MM.1S (cell line): ENCODE data around the gene TCF25.
"Not testable (repeated sequence)": the region's sequence is repeated elsewhere in the genome, so short reads cannot be mapped to it uniquely, and the experiment has no call there.

Experiments used
- DNase-seq: peaks from one replicate; pipeline ENCODE4 v3.0.0-alpha.2; 2015
- H2AFZ ChIP-seq: fragments of 300-600 bp; sonication (generic); 2 replicates; pipeline ENCODE4 v1.6.0; 2016; ENCODE audit warnings: antibody characterized with exemption, low read length
- H3F3A ChIP-seq: fragments of 300-600 bp; sonication (generic); 2 replicates; pipeline ENCODE4 v1.6.1; 2016; ENCODE audit warnings: mild to moderate bottlenecking, antibody characterized with exemption, low read length, moderate library complexity, mixed read lengths; ENCODE audit not compliant: insufficient read depth
- H3K27ac ChIP-seq: fragments of 300-600 bp; sonication (generic); 2 replicates; pipeline ENCODE4 v1.5.1; 2016; ENCODE audit warnings: mild to moderate bottlenecking, low read length
- H3K27me3 ChIP-seq: fragments of 300-600 bp; sonication (generic); replicated peaks from 2 replicates; pipeline ENCODE4 v1.6.0; 2016; ENCODE audit warnings: low read length; ENCODE audit not compliant: insufficient read depth
- H3K36me3 ChIP-seq: fragments of 300-600 bp; sonication (generic); replicated peaks from 2 replicates; pipeline ENCODE4 v1.6.1; 2016; ENCODE audit warnings: mild to moderate bottlenecking, low read length, mixed read lengths; ENCODE audit not compliant: insufficient read depth
- H3K4me1 ChIP-seq: fragments of 300-600 bp; sonication (generic); 2 replicates; pipeline ENCODE4 v1.6.1; 2016; ENCODE audit warnings: low read length, mixed read lengths
- H3K4me2 ChIP-seq: fragments of 300-600 bp; sonication (generic); 2 replicates; pipeline ENCODE4 v1.6.0; 2016; ENCODE audit warnings: low read depth, low read length
- H3K4me3 ChIP-seq: fragments of 300-600 bp; sonication (generic); 2 replicates; pipeline ENCODE4 v1.5.1; 2016; ENCODE audit warnings: low read length, mixed read lengths
- H3K79me2 ChIP-seq: fragments of 300-600 bp; sonication (generic); 2 replicates; pipeline ENCODE4 v1.6.1; 2016; ENCODE audit warnings: mixed run types, low read length, mixed read lengths
- H3K9ac ChIP-seq: fragments of 300-600 bp; sonication (generic); 2 replicates; pipeline ENCODE4 v1.6.1; 2016; ENCODE audit warnings: low read length, mixed read lengths
- H3K9me2 ChIP-seq: fragments of 300-600 bp; sonication (generic); replicated peaks from 2 replicates; pipeline ENCODE4 v1.6.1; 2016; ENCODE audit warnings: mild to moderate bottlenecking, low read length, mixed read lengths; ENCODE audit not compliant: insufficient read depth
- H3K9me3 ChIP-seq: fragments of 300-600 bp; sonication (generic); replicated peaks from 2 replicates; pipeline ENCODE4 v1.6.1; 2016; ENCODE audit warnings: mild to moderate bottlenecking, low read length, mixed read lengths; ENCODE audit not compliant: insufficient read depth
- H4K20me1 ChIP-seq: fragments of 300-600 bp; sonication (generic); 2 replicates; pipeline ENCODE4 v1.6.1; 2016; ENCODE audit warnings: mild to moderate bottlenecking, low read length, moderate library complexity, mixed read lengths; ENCODE audit not compliant: insufficient read depth
- EZH2 ChIP-seq: fragments of 300-600 bp; sonication (generic); optimal IDR thresholded peaks from 2 replicates; pipeline ENCODE3; 2017; ENCODE audit warnings: low read depth, mild to moderate bottlenecking, antibody characterized with exemption, low read length, mixed read lengths
- EZH2phosphoT487 ChIP-seq: fragments of 300-600 bp; sonication (generic); IDR thresholded peaks from 2 replicates; pipeline ENCODE4 v1.6.1; 2018; ENCODE audit warnings: antibody characterized with exemption, low read length
- TF ChIP-seq, protein P1 (sequence below): fragments of 300-600 bp; sonication (generic); IDR thresholded peaks from 2 replicates; pipeline ENCODE4 v1.5.1; 2016; ENCODE audit warnings: antibody characterized with exemption, low read length, mixed read lengths

TCF25 gene

GRCh38 chr16:89931305-89931896 lies 58.0 kb downstream of the TCF25 start:
- H3K27ac ChIP-seq, result no peak overlapping the region
- no peaks in the 10 kb centered on the region for H3K4me1 ChIP-seq
- no peaks in the 10 kb centered on the region for H3K9me3 ChIP-seq
- no peak overlapping the region for H3K4me2 ChIP-seq
- DNase-seq, result no peak
- TF ChIP-seq EZH2, result no peak
- no peak for TF ChIP-seq EZH2phosphoT487
- TF ChIP-seq, protein P1, sequence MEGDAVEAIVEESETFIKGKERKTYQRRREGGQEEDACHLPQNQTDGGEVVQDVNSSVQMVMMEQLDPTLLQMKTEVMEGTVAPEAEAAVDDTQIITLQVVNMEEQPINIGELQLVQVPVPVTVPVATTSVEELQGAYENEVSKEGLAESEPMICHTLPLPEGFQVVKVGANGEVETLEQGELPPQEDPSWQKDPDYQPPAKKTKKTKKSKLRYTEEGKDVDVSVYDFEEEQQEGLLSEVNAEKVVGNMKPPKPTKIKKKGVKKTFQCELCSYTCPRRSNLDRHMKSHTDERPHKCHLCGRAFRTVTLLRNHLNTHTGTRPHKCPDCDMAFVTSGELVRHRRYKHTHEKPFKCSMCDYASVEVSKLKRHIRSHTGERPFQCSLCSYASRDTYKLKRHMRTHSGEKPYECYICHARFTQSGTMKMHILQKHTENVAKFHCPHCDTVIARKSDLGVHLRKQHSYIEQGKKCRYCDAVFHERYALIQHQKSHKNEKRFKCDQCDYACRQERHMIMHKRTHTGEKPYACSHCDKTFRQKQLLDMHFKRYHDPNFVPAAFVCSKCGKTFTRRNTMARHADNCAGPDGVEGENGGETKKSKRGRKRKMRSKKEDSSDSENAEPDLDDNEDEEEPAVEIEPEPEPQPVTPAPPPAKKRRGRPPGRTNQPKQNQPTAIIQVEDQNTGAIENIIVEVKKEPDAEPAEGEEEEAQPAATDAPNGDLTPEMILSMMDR, result no peak
- H3K9ac ChIP-seq, result no peak overlapping the region
- peaks cover 20% of the 10 kb centered on the region for H3K27me3 ChIP-seq
- no peaks in the 10 kb centered on the region for H4K20me1 ChIP-seq
- H2AFZ ChIP-seq, result no peak overlapping the region
- no peaks in the 10 kb centered on the region for H3K79me2 ChIP-seq
- H3F3A ChIP-seq, result no peaks in the 10 kb centered on the region
- H3K9me2 ChIP-seq, result no peaks in the 10 kb centered on the region
- no peaks in the 10 kb centered on the region for H3K36me3 ChIP-seq
- no peak overlapping the region for H3K4me3 ChIP-seq

DNA sequence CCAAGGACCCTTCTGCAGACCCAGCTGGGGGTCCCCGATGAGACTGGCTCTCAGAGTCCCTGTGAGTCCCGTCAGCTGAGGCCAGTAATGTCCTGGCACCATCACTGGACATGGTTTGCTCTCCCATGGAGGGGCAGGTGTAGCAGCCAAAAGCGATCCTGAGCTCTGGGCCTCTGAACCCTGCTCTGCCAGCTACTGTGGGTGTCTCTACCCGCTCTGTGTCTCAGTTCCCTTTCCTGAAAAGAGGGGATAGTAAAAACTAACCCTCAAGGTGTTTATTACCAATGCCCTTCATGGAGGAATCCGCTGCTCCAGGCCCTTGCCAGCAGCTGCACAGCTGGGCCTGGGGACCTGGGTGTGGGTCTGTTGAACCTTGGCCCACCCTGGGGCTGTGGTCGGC lies 58.6 kb downstream of the TCF25 start:
- Histone ChIP-seq H3K9me2 (no peaks in the 10 kb centered on the region), H3K27me3 (peaks cover 22% of the 10 kb centered on the region), H3K79me2 (no peaks in the 10 kb centered on the region), H4K20me1 (no peaks in the 10 kb centered on the region), H3K27ac (no peak overlapping the region), H3F3A (no peaks in the 10 kb centered on the region), H3K4me2 (no peak overlapping the region), H3K4me1 (no peaks in the 10 kb centered on the region), H2AFZ (no peak overlapping the region), H3K9me3 (no peaks in the 10 kb centered on the region), H3K4me3 (no peak overlapping the region), H3K9ac (no peak overlapping the region), H3K36me3 (no peaks in the 10 kb centered on the region)
- DNase-seq, result no peak
- TF ChIP-seq, protein P1, result no peak
- TF ChIP-seq EZH2, result no peak
- no peak for TF ChIP-seq EZH2phosphoT487

DNA sequence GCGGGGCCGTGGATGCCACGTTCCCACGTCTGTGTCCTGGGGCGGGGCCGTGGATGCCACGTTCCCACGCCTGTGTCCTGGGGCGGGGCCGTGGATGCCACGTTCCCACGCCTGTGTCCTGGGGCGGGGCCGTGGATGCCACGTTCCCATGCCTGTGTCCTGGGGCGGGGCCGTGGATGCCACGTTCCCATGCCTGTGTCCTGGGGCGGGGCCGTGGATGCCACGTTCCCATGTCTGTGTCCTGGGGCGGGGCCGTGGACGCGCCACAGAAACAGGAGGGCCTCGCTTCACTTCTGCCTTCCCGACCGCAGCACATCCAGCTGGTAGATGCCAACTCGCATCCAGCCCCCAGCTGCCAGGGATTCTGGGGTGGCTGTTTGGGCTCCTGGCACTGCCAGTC lies 60.6 kb downstream of the TCF25 start:
- H3K4me1 ChIP-seq, H4K20me1 ChIP-seq, H3K36me3 ChIP-seq: not testable (repeated sequence)

More for the DNA sequence above, 60.6 kb downstream of the TCF25 start:
- peaks cover 24% of the 10 kb centered on the region for H3K27me3 ChIP-seq
- not testable (repeated sequence) for H3K27ac ChIP-seq, H3K9ac ChIP-seq, H3F3A ChIP-seq, H3K4me3 ChIP-seq, H3K9me2 ChIP-seq, H3K4me2 ChIP-seq, H3K9me3 ChIP-seq, H2AFZ ChIP-seq, H3K79me2 ChIP-seq, DNase-seq
